Karpas-422 (cell line): ENCODE data around the gene MGLL. TPM values are rescaled to one million over a fixed set of nuclear protein-coding genes. Genes with fewer than 3 reads are reported as not detected.

Source experiments
- DNase-seq: peaks from one replicate; pipeline ENCODE4 v3.0.0-alpha.2; 2015
- H2AFZ ChIP-seq: fragments of 200-600 bp; sonication (generic); 2 replicates; pipeline ENCODE4 v1.6.1; 2014; ENCODE audit warnings: antibody characterized with exemption, low read length, mixed read lengths
- H3K27ac ChIP-seq: fragments of 200-600 bp; sonication (generic); 2 replicates; pipeline ENCODE4 v1.5.1; 2014; ENCODE audit warnings: mild to moderate bottlenecking, low read length, moderate library complexity
- H3K27me3 ChIP-seq: fragments of 200-600 bp; sonication (generic); 2 replicates; pipeline ENCODE4 v1.6.1; 2014; ENCODE audit warnings: low read length, mixed read lengths
- H3K36me3 ChIP-seq: fragments of 200-600 bp; sonication (generic); 2 replicates; pipeline ENCODE4 v1.6.1; 2014; ENCODE audit warnings: low read length, mixed read lengths; ENCODE audit not compliant: insufficient read depth
- H3K4me1 ChIP-seq: fragments of 200-600 bp; sonication (generic); 2 replicates; pipeline ENCODE4 v1.6.1; 2014; ENCODE audit warnings: mild to moderate bottlenecking, low read length, mixed read lengths
- H3K4me2 ChIP-seq: fragments of 200-600 bp; sonication (generic); 2 replicates; pipeline ENCODE4 v1.6.1; 2014; ENCODE audit warnings: low read length, low read depth, mild to moderate bottlenecking; ENCODE audit not compliant: poor library complexity, severe bottlenecking
- H3K4me3 ChIP-seq: fragments of 200-600 bp; sonication (generic); 2 replicates; pipeline ENCODE4 v1.5.1; 2014; ENCODE audit warnings: mild to moderate bottlenecking, antibody characterized with exemption, low read length, mixed read lengths
- H3K79me2 ChIP-seq: fragments of 200-600 bp; sonication (generic); 2 replicates; pipeline ENCODE4 v1.6.1; 2014; ENCODE audit warnings: mild to moderate bottlenecking, low read length, mixed read lengths
- H3K9ac ChIP-seq: fragments of 200-600 bp; sonication (generic); 2 replicates; pipeline ENCODE4 v1.6.0; 2014; ENCODE audit warnings: low read length
- H3K9me2 ChIP-seq: fragments of 200-600 bp; sonication (generic), shearing (Covaris generic); replicated peaks from 2 replicates; pipeline ENCODE4 v1.6.0; 2014; ENCODE audit warnings: mild to moderate bottlenecking, low read length, moderate library complexity; ENCODE audit not compliant: insufficient read depth
- H3K9me3 ChIP-seq: fragments of 300-700, 200-600 bp; sonication (generic); 2 replicates; pipeline ENCODE4 v1.6.1; 2014; ENCODE audit warnings: low read length, mixed read lengths
- H4K20me1 ChIP-seq: fragments of 200-600 bp; sonication (generic); 2 replicates; pipeline ENCODE4 v1.6.1; 2014; ENCODE audit warnings: mild to moderate bottlenecking, antibody characterized with exemption, low read length, low read depth; ENCODE audit not compliant: insufficient read depth
- total RNA-seq: library from RNA; depleted of rRNA; stranded (reverse); fragments of >200 nt; shearing (Covaris generic); gene quantifications from 2 replicates; pipeline ENCODE4 v1.2.3, GENCODE V29; 2014; ENCODE audit warnings: low replicate concordance

Gene MGLL
- total RNA-seq, 1 experiment from 2014 or later = 58.0 TPM

DNA sequence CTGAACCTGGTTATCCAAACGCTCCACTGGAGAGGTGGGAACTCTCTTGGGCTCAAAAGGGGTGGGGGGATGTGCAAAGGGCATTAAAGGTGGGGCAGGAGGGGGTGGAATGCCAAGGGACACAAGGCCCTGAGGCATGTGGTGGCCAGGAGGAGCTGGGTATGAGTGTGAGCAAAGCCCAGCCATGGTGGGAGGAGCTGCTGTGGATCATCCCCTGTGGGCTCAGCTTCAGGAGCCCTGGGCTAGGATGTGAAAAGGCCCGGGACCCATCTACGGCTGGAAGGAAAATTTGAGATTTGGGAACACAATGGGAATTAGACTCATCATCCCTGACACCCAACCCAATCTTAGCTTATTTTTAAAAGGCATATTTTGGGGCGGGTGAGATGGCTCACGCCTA lies 33.3 kb downstream of the MGLL start:
- H3K9ac ChIP-seq = no peak overlapping the region
- no peaks in the 10 kb centered on the region for H4K20me1 ChIP-seq
- H3K4me1 ChIP-seq = peaks cover 100% of the 10 kb centered on the region
- no peaks in the 10 kb centered on the region for H3K36me3 ChIP-seq
- H3K9me3 ChIP-seq = no peaks in the 10 kb centered on the region
- no peak overlapping the region for H3K4me3 ChIP-seq
- H3K27me3 ChIP-seq = no peaks in the 10 kb centered on the region
- no peak overlapping the region for H2AFZ ChIP-seq
- peaks cover 13% of the 10 kb centered on the region; the same call in 1 of the 2 replicates for H3K79me2 ChIP-seq
- no peak overlapping the region for H3K4me2 ChIP-seq
- peak overlapping the region; percentile 14; the same call in 1 of the 2 replicates for H3K27ac ChIP-seq
- no peaks in the 10 kb centered on the region for H3K9me2 ChIP-seq
- DNase-seq = no peak

DNA sequence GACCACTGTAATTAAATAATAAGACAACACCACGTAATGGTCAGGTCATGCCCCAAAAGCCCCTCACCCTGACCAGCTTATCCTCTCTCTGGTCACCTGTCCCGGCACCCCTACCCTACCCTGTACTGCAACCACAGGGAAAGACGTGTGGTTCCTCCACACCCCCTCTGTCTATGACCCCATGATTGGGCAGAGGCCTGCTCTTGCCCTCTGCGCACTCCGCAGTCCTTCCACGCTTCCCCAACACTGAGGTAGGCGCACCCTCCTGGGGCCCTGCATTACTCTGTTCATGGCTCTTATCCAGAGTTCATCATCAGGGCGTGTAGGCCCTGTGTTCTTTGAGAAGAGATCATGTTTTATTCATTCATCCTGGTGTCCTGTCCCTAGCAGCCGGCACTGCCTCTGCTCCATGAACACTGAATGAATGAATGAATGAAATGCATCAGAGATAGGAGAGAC lies 33.8 kb downstream of the MGLL start:
- no peak for DNase-seq
- Histone ChIP-seq H3K9ac (no peak overlapping the region), H3K4me1 (peaks cover 100% of the 10 kb centered on the region), H3K9me2 (no peaks in the 10 kb centered on the region), H2AFZ (no peak overlapping the region), H3K27me3 (no peaks in the 10 kb centered on the region), H3K4me2 (no peak overlapping the region), H4K20me1 (no peaks in the 10 kb centered on the region), H3K79me2 (peaks cover 15% of the 10 kb centered on the region; the same call in 1 of the 2 replicates), H3K4me3 (no peak overlapping the region), H3K27ac (no peak overlapping the region), H3K36me3 (no peaks in the 10 kb centered on the region), H3K9me3 (no peaks in the 10 kb centered on the region)

DNA sequence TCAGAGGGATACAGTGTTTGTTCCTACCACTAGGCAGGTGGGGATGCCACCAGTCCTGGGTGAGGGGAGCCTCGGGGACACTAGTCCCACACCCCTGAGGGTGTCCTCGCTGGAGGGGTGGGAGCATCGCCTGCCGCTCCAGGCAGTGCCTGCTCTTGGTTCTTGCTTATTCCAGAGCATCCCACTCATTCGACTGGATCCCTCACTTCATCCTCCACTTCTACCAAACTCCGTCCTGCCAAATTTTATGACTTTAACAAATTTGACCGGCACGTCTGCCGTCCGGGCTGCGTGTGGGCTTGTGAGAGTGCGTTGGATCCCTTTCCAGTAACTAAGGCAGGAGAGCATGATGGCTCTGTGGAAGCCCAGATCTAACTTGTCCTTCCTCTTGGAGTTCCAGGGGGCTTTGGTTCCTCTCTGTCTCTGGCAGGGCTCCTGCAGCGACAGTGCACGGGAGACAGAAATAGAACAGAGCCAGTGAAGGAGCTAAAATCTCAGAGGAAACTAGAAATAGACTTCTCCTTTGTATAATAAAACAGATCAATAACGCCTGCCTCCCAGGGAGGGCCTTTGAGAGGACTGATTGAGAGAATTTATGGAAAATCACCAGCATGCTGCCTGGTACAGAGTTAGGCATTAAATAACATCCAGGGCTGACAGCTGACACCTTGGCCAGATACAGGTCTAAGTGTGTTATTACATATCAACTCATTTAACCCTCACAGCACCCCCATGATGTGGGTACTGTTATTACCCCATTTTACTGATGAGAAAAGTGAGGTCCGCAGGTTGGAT lies 34.5 kb downstream of the MGLL start:
- no peaks in the 10 kb centered on the region for H3K9me2 ChIP-seq
- peaks cover 18% of the 10 kb centered on the region; the same call in 1 of the 2 replicates for H3K79me2 ChIP-seq
- no peak overlapping the region for H3K9ac ChIP-seq
- H3K9me3 ChIP-seq = no peaks in the 10 kb centered on the region
- H3K4me3 ChIP-seq = no peak overlapping the region
- no peak overlapping the region for H2AFZ ChIP-seq
- no peaks in the 10 kb centered on the region for H4K20me1 ChIP-seq
- no peak overlapping the region for H3K4me2 ChIP-seq
- H3K27ac ChIP-seq = no peak overlapping the region
- peaks cover 98% of the 10 kb centered on the region for H3K4me1 ChIP-seq
- H3K36me3 ChIP-seq = no peaks in the 10 kb centered on the region
- no peaks in the 10 kb centered on the region for H3K27me3 ChIP-seq
- no peak for DNase-seq

DNA sequence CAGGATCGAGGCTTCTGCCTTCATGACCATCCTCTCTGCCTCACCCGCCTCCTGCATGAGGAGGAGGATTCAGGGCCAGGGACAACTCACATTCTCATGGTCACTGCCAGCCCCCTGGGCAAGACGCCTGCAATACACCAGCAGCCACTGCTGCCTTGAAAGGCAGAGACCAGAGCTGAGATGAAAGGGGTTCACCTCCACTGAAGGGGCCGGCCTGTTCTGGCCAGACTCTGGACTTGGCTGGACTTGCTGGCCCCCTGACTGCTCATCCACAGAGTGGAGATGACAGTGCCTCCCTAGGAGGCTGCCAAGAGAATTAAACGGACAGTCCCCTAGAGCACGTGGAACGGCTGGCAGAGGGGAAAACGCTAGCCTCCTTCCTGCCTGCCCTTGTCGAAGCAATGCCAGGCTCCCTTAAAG lies 35.2 kb downstream of the MGLL start:
- peaks cover 18% of the 10 kb centered on the region; the same call in 1 of the 2 replicates for H3K79me2 ChIP-seq
- no peak for DNase-seq
- no peaks in the 10 kb centered on the region for H4K20me1 ChIP-seq

DNA sequence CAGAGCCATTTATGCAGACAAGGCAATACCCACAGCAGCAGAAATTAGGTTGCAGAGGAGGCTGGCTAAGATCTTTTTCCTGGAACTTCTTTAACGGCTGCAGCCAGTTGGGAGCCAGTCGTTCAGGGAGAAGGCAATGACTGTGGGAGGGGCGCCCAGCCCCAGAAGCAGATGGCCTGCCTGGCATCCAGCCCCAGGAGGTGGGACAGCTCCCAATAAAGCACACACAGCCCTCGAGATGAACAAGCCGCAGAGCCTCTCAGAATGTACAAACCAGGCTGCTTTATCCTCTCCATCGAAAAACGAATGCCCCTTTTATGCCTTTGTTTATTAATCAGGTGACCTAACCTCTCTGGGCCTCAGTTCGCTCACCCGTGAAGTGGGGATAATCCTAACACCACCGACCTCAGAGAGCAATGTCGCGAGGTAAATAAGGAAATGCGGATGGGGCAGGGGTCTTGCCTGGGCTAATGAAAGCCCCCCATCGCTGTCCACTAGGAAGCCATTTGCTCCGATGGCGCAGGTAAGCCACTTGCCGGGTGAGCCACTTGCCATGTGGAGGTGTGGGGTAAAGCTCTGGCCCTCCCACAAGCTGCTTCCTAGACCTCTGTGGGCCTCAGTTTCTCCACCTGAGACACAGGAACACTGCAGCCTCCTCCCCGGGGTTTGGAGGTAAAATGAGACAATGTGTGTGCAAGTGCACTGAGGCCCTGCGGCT lies 35.8 kb downstream of the MGLL start:
- H3K4me1 ChIP-seq = peaks cover 94% of the 10 kb centered on the region
- H3K9me2 ChIP-seq = no peaks in the 10 kb centered on the region
- H3K27ac ChIP-seq = peak overlapping the region; percentile 80
- peak overlapping the region; percentile 47; the same call in 1 of the 2 replicates for H3K9ac ChIP-seq
- no peak for DNase-seq
- H3K9me3 ChIP-seq = no peaks in the 10 kb centered on the region
- peak overlapping the region; percentile 55 for H3K4me2 ChIP-seq
- no peaks in the 10 kb centered on the region for H3K36me3 ChIP-seq
- H2AFZ ChIP-seq = no peak overlapping the region
- peaks cover 18% of the 10 kb centered on the region; the same call in 1 of the 2 replicates for H3K79me2 ChIP-seq
- no peak overlapping the region for H3K4me3 ChIP-seq
- H3K27me3 ChIP-seq = no peaks in the 10 kb centered on the region
- no peaks in the 10 kb centered on the region for H4K20me1 ChIP-seq

More for the DNA sequence above, 35.2 kb downstream of the MGLL start:
- no peak overlapping the region for H3K4me2 ChIP-seq
- no peak overlapping the region for H3K4me3 ChIP-seq
- H3K9me2 ChIP-seq = no peaks in the 10 kb centered on the region
- no peaks in the 10 kb centered on the region for H3K9me3 ChIP-seq
- H3K4me1 ChIP-seq = peaks cover 96% of the 10 kb centered on the region
- no peaks in the 10 kb centered on the region for H3K27me3 ChIP-seq
- H3K9ac ChIP-seq = no peak overlapping the region
- H3K27ac ChIP-seq = no peak overlapping the region
- no peaks in the 10 kb centered on the region for H3K36me3 ChIP-seq
- no peak overlapping the region for H2AFZ ChIP-seq

DNA sequence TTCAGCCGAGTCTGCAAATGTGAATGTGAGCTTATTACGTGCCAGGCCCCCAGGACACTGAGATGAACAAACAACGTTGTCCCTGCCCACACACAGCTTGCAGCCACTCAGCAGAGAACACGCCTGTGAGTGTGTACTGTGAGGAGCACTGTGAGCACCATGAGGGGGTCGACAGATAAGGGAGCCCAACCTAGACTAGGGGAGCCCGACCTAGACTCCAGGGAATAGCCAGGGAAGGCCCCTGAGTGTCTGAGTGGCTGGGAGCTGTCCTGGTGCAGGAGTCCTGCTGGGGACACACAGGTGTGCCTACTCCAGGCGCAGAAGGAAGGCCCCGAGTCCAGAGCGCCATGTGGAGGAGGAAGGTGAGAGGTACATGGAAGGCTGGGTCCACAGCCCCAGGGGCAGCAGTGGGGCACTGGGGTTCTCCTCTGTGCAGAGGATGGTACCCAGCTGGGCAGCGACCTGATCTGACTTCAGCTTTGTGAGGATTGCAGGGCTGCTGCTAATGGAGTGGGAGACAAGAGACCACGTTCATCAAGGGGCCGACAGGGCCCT lies 36.5 kb downstream of the MGLL start:
- H2AFZ ChIP-seq = no peak overlapping the region

DNA sequence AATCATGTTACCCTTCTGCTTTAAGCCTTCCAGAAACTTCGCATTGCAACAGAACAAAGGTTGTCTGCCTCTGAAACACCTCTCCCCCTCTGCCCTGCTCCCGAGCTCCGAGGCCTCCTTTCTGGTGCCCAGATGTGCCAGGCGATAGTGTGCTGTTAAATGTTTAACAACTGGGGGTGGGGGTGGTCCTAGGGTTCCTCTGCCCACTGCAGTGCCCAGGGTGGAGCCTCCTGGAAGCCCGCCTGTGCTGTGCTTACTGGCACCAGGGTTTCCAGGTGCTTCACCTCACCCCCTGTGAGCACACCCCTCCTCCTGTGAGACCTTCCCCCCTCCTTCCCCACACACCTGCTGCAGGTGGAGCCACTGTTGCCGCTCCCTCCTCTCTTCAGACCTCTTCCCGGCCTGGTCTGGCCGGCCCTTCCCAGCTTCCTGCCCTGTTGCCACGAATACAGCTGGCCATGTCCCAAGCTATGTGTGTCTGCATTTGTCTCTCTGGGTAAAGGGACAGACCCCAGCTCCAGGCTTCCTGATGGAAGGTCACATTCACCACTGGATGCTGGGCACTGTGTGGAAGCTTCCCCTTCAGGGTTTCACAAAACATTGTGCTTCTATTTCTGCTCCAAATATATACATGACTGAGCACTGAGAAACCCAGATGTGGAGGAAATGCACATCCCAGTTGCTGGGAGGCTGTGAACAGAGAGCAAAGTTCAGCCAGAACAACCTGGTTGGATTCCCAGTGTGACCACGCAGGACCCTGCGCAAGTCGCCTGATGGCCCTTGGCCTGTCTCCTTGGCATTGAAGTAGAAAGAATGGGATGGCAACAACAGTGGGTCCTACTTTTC lies 37.2 kb downstream of the MGLL start:
- Histone ChIP-seq H3K79me2 (peaks cover 17% of the 10 kb centered on the region), H3K27ac (peak overlapping the region; percentile 80), H3K9me3 (no peaks in the 10 kb centered on the region), H3K36me3 (peaks cover 12% of the 10 kb centered on the region), H3K9ac (peak overlapping the region; percentile 47), H2AFZ (no peak overlapping the region), H3K9me2 (no peaks in the 10 kb centered on the region), H3K27me3 (no peaks in the 10 kb centered on the region), H4K20me1 (no peaks in the 10 kb centered on the region), H3K4me1 (peaks cover 80% of the 10 kb centered on the region), H3K4me2 (peak overlapping the region; percentile 55), H3K4me3 (peak overlapping the region; percentile 22; the same call in 1 of the 2 replicates)
- no peak for DNase-seq

More for the DNA sequence above, 36.5 kb downstream of the MGLL start:
- peak overlapping the region; percentile 47 for H3K9ac ChIP-seq
- no peak overlapping the region for H3K4me3 ChIP-seq
- H4K20me1 ChIP-seq = no peaks in the 10 kb centered on the region
- H3K27me3 ChIP-seq = no peaks in the 10 kb centered on the region
- H3K4me1 ChIP-seq = peaks cover 87% of the 10 kb centered on the region
- no peaks in the 10 kb centered on the region for H3K9me3 ChIP-seq
- peaks cover 16% of the 10 kb centered on the region; the same call in 1 of the 2 replicates for H3K79me2 ChIP-seq
- peaks cover 6% of the 10 kb centered on the region; the same call in 1 of the 2 replicates for H3K36me3 ChIP-seq
- H3K4me2 ChIP-seq = peak overlapping the region; percentile 55
- no peaks in the 10 kb centered on the region for H3K9me2 ChIP-seq
- peak overlapping the region; percentile 80 for H3K27ac ChIP-seq
- no peak for DNase-seq
